ENCODE results near the gene NIPSNAP2.
A peak's percentile ranks its signal among the peaks of the same experiment; 100 is the strongest.
"Not testable (repeated sequence)": the region's sequence is repeated elsewhere in the genome, so short reads cannot be mapped to it uniquely, and the experiment has no call there.

Gene NIPSNAP2

DNA sequence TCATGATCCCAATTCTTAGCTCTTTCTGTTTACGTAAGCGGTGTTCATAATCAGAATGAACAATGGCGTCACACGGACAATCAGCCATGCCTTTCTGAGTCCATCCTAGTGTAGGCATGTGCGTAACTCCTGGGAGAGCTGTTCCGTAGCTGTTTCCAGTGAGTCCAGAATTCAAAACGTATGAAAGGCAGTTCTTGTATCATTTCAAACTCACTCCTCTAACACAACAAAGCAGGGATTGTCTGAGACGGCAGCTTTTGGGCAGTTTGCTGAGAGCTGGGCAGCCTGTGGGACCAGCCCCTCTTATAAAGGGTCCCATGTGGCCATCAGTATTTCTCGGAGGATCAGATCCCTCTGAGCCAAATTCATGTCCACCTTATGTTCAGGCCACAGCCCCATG is 43.5 kb downstream of the NIPSNAP2 start:
- TF ChIP-seq ZFX (IDR thresholded peaks at IDR 0.05): no peak
- TF ChIP-seq, protein P1, sequence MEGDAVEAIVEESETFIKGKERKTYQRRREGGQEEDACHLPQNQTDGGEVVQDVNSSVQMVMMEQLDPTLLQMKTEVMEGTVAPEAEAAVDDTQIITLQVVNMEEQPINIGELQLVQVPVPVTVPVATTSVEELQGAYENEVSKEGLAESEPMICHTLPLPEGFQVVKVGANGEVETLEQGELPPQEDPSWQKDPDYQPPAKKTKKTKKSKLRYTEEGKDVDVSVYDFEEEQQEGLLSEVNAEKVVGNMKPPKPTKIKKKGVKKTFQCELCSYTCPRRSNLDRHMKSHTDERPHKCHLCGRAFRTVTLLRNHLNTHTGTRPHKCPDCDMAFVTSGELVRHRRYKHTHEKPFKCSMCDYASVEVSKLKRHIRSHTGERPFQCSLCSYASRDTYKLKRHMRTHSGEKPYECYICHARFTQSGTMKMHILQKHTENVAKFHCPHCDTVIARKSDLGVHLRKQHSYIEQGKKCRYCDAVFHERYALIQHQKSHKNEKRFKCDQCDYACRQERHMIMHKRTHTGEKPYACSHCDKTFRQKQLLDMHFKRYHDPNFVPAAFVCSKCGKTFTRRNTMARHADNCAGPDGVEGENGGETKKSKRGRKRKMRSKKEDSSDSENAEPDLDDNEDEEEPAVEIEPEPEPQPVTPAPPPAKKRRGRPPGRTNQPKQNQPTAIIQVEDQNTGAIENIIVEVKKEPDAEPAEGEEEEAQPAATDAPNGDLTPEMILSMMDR (conservative IDR thresholded peaks at IDR 0.05): no peak
- H3K27ac ChIP-seq: peak overlapping the region; percentile 61; the same call in 1 of the 2 replicates

DNA sequence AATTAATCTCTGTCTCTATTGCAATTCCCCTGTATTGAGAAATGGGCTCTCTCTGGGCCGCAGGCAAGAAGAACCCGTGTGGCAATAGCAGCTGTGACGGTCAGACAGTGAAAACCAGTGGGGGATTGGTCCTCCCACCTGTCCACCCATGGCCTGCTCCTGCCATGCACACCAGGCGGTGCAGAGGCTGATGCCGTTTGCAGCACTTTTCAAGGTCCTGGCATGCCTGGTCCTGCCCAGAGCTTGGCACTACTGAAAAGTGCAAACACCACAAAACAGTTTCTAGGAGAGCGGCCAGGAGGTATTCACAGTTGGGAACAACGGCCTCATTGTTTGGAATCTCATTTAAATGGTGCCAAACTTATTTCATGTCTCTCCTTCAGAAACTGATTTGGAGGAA is 45.3 kb downstream of the NIPSNAP2 start:
- TF ChIP-seq, protein P1 (conservative IDR thresholded peaks at IDR 0.05): no peak
- TF ChIP-seq ZFX (IDR thresholded peaks at IDR 0.05): no peak
- H3K27ac ChIP-seq: peak overlapping the region; percentile 61

DNA sequence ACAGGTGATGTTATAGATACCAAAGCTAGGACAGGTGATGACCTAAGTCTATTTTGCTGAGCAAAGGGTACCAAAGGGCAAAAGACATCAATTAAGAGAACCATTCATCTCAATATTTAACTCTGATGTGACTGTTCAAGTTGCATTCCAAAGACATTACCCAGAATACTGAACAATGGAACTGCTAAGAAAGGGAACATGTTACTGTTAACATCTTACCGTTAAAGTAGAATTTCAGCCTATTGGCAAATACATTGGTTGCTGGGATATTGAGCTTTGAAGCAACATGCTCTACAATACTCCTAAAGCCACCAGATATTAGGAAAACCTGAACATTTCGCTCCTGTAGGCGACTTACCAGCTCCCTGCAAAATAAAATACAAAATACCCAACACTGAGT is 52.6 kb downstream of the NIPSNAP2 start:
- not testable (repeated sequence) for H3K27ac ChIP-seq

DNA sequence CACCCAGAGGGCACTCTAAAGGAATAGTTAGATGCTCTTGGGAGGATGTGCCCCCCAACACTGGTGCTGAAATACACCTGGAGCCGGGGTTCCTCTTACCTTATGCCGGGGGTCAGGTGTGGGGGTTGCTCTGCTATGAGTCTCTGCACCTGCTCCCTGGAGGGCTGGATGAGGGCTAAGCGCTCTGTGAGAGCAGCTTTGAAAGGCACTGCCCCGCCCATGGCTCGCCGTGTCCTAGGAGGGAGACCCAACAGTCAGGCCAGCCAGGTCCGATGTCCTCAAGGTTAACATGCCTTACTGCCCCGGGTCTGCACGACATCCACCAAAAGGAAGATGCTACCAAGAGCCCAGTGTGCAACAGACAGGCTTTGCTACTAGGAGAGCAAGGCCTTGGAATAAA is 55.1 kb downstream of the NIPSNAP2 start:
- TF ChIP-seq, protein P1 (conservative IDR thresholded peaks at IDR 0.05): no peak
- TF ChIP-seq ZFX (IDR thresholded peaks at IDR 0.05): no peak
- no peak overlapping the region for H3K27ac ChIP-seq

DNA sequence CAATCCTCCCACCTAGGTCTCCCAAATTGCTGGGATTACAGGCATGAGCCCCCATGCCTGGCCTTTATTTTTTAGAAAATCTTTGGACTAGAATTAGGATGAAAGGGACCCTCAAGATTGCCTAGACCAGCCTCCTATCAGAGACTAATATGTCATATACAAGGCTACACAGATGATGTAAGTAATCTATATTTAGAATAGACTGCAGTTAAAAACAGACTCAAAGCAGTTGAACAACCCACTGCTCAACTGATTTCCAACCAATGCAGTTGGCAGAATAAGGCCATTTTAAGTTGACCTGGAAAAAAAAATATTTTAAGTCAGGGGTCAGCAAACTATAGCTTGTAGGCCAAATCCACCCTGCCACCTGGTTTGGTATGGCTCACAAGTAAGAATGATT is 59.1 kb downstream of the NIPSNAP2 start:
- TF ChIP-seq, protein P1 (conservative IDR thresholded peaks at IDR 0.05): no peak
- no peak for TF ChIP-seq ZFX (IDR thresholded peaks at IDR 0.05)
- H3K27ac ChIP-seq: no peak overlapping the region

DNA sequence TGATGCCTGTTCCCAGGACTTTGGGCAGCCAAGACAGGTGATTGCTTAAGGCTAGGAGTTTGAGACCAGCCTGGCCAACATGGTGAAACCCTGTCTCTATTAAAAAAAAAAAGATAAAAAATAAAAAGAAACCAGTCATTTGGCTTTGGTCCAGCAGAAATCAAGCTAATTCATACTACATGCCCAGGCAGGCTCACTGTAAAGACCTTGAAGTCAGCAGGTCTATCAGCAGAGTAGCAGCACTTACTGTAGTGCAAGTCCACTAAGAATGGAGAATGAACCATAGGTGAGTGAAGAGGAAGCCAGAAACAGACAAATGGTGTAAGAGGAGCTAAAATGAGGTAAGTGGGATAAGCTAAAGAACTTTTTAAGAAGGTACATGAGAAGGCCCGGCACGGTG is 62.2 kb downstream of the NIPSNAP2 start:
- TF ChIP-seq, protein P1 (conservative IDR thresholded peaks at IDR 0.05): no peak
- no peak for TF ChIP-seq ZFX (IDR thresholded peaks at IDR 0.05)
- no peak overlapping the region for H3K27ac ChIP-seq

DNA sequence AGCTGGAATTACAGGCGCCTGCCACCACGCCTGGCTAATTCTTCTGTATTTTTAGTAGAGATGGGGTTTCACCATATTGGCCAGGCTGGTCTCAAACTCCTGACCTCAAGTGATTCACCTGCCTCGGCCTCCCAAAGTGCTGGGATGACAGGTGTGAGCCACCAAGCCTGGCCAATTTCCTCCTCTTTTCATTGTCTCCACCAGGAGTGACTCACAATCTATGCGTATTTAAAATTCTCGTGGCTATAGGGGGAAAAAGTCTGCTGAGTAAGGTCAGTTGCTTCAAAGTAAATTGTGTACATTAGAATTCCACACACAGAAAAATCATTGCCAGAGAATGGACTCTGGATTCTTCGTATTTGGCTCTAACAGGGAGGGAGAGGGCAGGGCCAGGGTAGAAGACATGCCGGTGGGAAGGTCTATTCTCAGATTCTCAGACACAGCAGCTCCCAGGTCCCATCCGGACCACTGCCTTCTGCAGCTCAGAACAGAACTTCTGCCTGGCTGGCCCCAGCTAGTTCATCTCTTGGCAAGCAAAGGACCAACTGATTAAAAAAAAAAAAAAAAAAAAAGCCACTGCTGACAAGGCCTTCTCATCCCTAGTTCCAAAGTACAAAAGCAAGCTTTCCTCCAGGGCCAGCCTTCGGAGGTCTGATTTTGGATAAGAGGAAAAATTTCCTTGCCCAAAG is 64.7 kb downstream of the NIPSNAP2 start:
- no peak for TF ChIP-seq ZFX (IDR thresholded peaks at IDR 0.05)
- TF ChIP-seq, protein P1 (conservative IDR thresholded peaks at IDR 0.05): no peak
- no peak overlapping the region for H3K27ac ChIP-seq

DNA sequence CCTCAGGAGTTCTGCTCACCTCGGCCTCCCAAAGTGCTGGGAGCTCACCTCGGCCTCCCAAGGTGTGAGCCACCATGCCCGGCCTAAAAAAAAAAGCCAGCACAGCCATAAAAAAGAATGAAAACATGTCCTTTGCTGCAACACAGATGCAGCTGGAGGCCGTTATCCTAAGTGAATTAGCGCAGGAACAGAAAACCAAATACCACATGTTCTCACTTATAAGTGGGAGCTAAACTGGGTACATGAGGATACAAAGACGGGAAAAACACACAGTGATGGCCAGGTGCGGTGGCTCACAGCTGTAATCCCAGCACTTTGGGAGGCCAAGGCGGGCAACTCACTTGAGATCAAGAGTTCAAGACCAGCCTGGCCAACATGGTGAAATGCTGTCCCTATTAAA is 66.0 kb downstream of the NIPSNAP2 start:
- no peak overlapping the region for H3K27ac ChIP-seq
- no peak for TF ChIP-seq ZFX (IDR thresholded peaks at IDR 0.05)
- TF ChIP-seq, protein P1 (conservative IDR thresholded peaks at IDR 0.05): no peak

DNA sequence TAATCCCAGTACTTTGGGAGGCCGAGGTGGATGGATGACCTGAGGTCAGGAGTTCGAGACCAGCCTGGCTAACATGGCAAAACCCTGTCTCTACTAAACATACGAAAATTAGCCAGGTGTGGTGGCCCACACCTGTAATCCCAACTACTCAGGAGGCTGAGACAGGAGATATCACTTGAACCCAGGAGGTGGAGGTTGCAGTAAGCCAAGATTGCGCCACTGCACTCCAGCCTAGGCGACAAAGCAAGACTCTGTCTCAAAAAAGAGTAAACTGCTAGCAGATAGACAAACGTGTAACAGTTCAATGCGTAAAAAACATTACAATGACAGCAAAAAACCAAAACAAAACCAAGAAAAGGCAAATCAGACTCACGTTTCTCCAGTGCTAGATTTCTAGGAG is 67.2 kb downstream of the NIPSNAP2 start:
- H3K27ac ChIP-seq: not testable (repeated sequence)

DNA sequence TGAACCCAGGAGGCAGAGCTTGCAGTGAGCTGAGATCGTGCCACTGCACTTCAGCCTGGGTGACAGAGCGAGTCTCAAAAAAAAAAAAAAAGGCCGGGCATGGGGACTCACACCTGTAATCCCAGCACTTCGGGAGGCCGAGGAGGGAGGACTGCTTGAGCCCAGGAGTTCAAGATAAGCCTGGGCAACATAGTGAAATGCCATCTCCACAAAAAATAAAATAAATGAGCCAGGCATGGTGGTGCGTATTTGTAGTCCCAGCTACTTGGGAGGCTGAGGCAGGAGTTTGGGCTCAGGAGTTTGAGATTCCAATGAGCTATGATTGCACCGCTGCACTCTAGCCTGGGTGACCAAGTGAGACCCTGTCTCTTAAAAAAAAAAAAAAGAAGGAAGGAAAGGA is 68.2 kb downstream of the NIPSNAP2 start:
- not testable (repeated sequence) for H3K27ac ChIP-seq

Data from C4-2B (cell line).